OCI-LY7 (cell line): ENCODE results near the gene UBE2L6. TPM values are rescaled to one million over a fixed set of nuclear protein-coding genes. Genes with fewer than 3 reads are reported as not detected.

Source experiments
- BruUV-seq: library from RNA; stranded (reverse); fragments of 400-500 nt; replicated peaks from 2 replicates; lab custom pipeline; 2021; lab: Mats Ljungman, UMichigan
- CTCF ChIA-PET: fragments of 300-600 bp; sonication (Branson Sonifier 250); formaldehyde crosslinking; loops from one replicate; lab custom pipeline; 2022; ENCODE audit warnings: antibody characterized with exemption; ENCODE audit not compliant: unreplicated experiment; lab: Charles Lee
- POLR2A ChIA-PET: fragments of 300-600 bp; sonication (Branson Sonifier 250); formaldehyde crosslinking; loops from one replicate; lab custom pipeline; 2022; ENCODE audit warnings: antibody characterized with exemption; lab: Charles Lee
- DNase-seq: peaks from one replicate; pipeline ENCODE4 v3.0.0-alpha.2; 2015; ENCODE audit warnings: low spot score
- H2AFZ ChIP-seq: fragments of 200-600 bp; sonication (generic), shearing (Covaris generic); 2 replicates; pipeline ENCODE4 v1.6.1; 2014; ENCODE audit warnings: mild to moderate bottlenecking, antibody characterized with exemption, low read length, moderate library complexity
- H3K27ac ChIP-seq: fragments of 200-600 bp; sonication (generic); 2 replicates; pipeline ENCODE4 v1.5.1; 2014; ENCODE audit warnings: mixed run types, low read depth, mild to moderate bottlenecking, moderate library complexity, low read length, inconsistent platforms; ENCODE audit not compliant: poor library complexity, severe bottlenecking
- H3K36me3 ChIP-seq: fragments of 200-600 bp; sonication (generic); 2 replicates; pipeline ENCODE4 v1.6.1; 2014; ENCODE audit warnings: mild to moderate bottlenecking, antibody characterized with exemption, low read length, moderate library complexity, mixed read lengths; ENCODE audit not compliant: insufficient read depth
- H3K4me1 ChIP-seq: fragments of 200-600 bp; sonication (generic); 2 replicates; pipeline ENCODE4 v1.5.1; 2014; ENCODE audit warnings: mild to moderate bottlenecking, low read length; ENCODE audit not compliant: insufficient read depth, poor library complexity, severe bottlenecking
- H3K4me2 ChIP-seq: fragments of 200-600 bp; sonication (generic); 2 replicates; pipeline ENCODE4 v1.6.1; 2014; ENCODE audit warnings: mild to moderate bottlenecking, low read length
- H3K4me3 ChIP-seq: fragments of 200-600 bp; sonication (generic); 2 replicates; pipeline ENCODE4 v1.5.1; 2014; ENCODE audit warnings: mild to moderate bottlenecking, low read depth, low read length; ENCODE audit not compliant: poor library complexity, severe bottlenecking
- H3K79me2 ChIP-seq: fragments of 200-600 bp; sonication (generic); 2 replicates; pipeline ENCODE4 v1.6.1; 2016; ENCODE audit warnings: low read depth, mild to moderate bottlenecking, low read length, moderate library complexity, mixed read lengths; ENCODE audit not compliant: insufficient read depth
- H3K9me2 ChIP-seq: fragments of 200-600 bp; sonication (generic); 2 replicates; pipeline ENCODE4 v1.6.1; 2016; ENCODE audit warnings: mild to moderate bottlenecking, low read length, mixed read lengths; ENCODE audit not compliant: insufficient read depth
- H3K9me3 ChIP-seq: fragments of 200-600 bp; sonication (generic); 2 replicates; pipeline ENCODE4 v1.6.1; 2014; ENCODE audit warnings: mild to moderate bottlenecking, mixed run types, low read length, mixed read lengths
- H4K20me1 ChIP-seq: fragments of 200-600 bp; sonication (generic); 2 replicates; pipeline ENCODE4 v1.6.1; 2014; ENCODE audit warnings: mild to moderate bottlenecking, antibody characterized with exemption, low read length, moderate library complexity, mixed read lengths; ENCODE audit not compliant: insufficient read depth
- CTCF ChIP-seq: fragments of 200-600 bp; sonication (generic); conservative IDR thresholded peaks from 2 replicates; pipeline ENCODE4 v1.5.1; 2014; ENCODE audit warnings: mild to moderate bottlenecking, antibody characterized with exemption, low read length, moderate library complexity, mixed read lengths
- EZH2phosphoT487 ChIP-seq: fragments of 200-600 bp; sonication (generic); IDR thresholded peaks from 2 replicates; pipeline ENCODE4 v1.6.1; 2018; ENCODE audit warnings: low read depth, borderline replicate concordance, mild to moderate bottlenecking, mixed run types, antibody characterized with exemption, low read length, moderate library complexity, mixed read lengths
- intact Hi-C: fragments of 100-400 bp; cut with micrococcal nuclease; formaldehyde crosslinking; loops from one replicate; pipeline ENCODE4 v1.10.0; 2022; ENCODE audit not compliant: unreplicated experiment
- total RNA-seq, 2 experiments: library from RNA; depleted of rRNA in 1 of 2; stranded (reverse); fragments of >200 nt in 1 of 2; shearing (Covaris generic) in 1 of 2; gene quantifications; 2 replicates each; pipeline ENCODE4 v1.2.3, GENCODE V29; 2014 to 2022

UBE2L6 gene
- total RNA-seq, 2 experiments from 2014 or later: 51.7 to 68.9 TPM

GRCh38 chr11:57599381-57599780 lies 31.9 kb upstream of the UBE2L6 start:
- Histone ChIP-seq H3K9me3 (no peaks in the 10 kb centered on the region), H3K4me1 (no peaks in the 10 kb centered on the region), H3K4me3 (no peak overlapping the region), H3K79me2 (no peaks in the 10 kb centered on the region), H4K20me1 (no peaks in the 10 kb centered on the region), H3K9me2 (no peaks in the 10 kb centered on the region), H2AFZ (no peak overlapping the region), H3K27ac (no peak overlapping the region), H3K4me2 (no peak overlapping the region), H3K36me3 (no peaks in the 10 kb centered on the region)
- BruUV-seq: no TSS peak
- no peak for DNase-seq
- TF ChIP-seq EZH2phosphoT487: no peak
- TF ChIP-seq CTCF: no peak
- intact Hi-C loops: no loop called here
- CTCF ChIA-PET: no interaction called here
- POLR2A ChIA-PET: no interaction called here

DNA sequence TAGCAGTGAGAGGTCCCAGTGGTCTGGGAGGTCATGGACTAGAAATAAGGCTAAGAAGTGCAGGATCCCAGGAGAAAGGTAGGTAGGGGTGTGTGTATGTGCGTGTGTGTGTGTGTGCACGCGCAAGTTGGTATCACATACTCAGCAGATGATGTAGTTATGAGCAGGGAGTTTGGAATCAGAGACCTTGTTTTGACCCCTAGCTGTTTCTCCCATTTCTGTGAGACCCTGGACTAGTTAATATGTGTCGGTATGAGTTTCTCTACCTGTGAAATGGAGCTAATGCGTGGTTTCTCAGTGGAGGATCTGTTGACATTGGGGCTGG lies 31.3 kb upstream of the UBE2L6 start:
- Histone ChIP-seq H3K4me2 (no peak overlapping the region), H4K20me1 (no peaks in the 10 kb centered on the region), H2AFZ (no peak overlapping the region), H3K36me3 (no peaks in the 10 kb centered on the region), H3K9me2 (no peaks in the 10 kb centered on the region), H3K4me3 (no peak overlapping the region), H3K4me1 (no peaks in the 10 kb centered on the region), H3K9me3 (no peaks in the 10 kb centered on the region), H3K27ac (no peak overlapping the region), H3K79me2 (no peaks in the 10 kb centered on the region)
- DNase-seq: no peak
- intact Hi-C loops: no loop called here
- ChIA-PET CTCF (no interaction called here), POLR2A (interaction anchor here (0.5 kb wide), 1 partner anchor 17 kb away, joined by 3 read pairs; no protein-coding TSS in a partner anchor)
- BruUV-seq: no TSS peak
- TF ChIP-seq CTCF: no peak
- no peak for TF ChIP-seq EZH2phosphoT487

DNA sequence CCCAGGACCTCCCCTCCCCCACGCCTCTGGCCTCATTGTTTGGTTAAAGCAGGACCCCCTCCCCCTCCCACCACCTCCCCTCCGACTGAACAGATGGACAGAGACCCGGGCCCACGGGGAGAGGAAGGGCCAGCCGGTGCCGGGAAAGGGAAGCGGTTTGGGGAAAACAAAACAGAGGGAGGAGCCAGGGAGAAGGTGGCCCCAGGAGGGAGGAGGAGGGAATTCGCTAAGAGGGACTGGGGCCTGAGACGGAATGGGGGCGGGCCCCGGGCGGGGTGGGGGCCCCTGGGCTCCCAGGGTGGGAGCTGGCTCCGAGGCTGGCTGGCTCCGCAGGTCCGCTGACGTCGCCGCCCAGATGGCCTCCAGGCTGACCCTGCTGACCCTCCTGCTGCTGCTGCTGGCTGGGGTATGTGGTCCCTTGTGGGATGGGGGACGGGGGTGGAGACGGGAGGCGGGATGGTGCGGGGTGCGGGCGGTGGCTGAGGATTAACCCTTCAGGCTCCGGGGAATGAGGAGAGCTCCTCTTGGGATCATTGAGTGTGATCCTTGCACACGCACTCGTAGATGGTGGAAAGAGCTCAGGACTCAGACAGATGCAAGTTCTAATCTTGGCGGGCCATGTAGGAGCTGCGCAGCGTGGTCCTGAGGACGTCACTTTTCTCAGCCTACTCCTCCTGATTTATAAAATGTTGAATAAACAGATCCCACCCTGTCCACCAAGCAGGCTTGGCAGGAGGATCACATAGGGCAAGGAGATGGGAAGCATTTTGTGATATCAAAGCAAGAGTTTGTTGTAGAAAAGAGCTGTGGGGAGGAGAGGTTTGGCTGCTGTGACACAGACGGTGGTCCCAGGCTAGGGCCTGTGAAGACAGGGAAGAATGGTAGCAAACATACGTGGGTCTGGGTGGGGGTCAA lies 30.7 kb upstream of the UBE2L6 start:
- no TSS peak for BruUV-seq
- POLR2A ChIA-PET: interaction anchor here (0.5 kb wide), 1 partner anchor 18 kb away, joined by 3 read pairs; no protein-coding TSS in a partner anchor
- no peak overlapping the region for H3K4me2 ChIP-seq

More for the DNA sequence above, 30.7 kb upstream of the UBE2L6 start:
- Histone ChIP-seq H3K27ac (no peak overlapping the region), H3K9me2 (no peaks in the 10 kb centered on the region), H3K4me1 (no peaks in the 10 kb centered on the region), H2AFZ (no peak overlapping the region), H4K20me1 (no peaks in the 10 kb centered on the region), H3K79me2 (no peaks in the 10 kb centered on the region), H3K4me3 (no peak overlapping the region), H3K36me3 (no peaks in the 10 kb centered on the region), H3K9me3 (no peaks in the 10 kb centered on the region)
- DNase-seq: no peak
- CTCF ChIA-PET: no interaction called here
- intact Hi-C loops: no loop called here
- TF ChIP-seq CTCF (no peak), EZH2phosphoT487 (no peak)
